Mesodermal cell (in vitro differentiated cells): ENCODE results near the gene ZFP90.

Source experiments
- H3K27ac ChIP-seq: 2 replicates; pipeline ENCODE4 v1.7.0; 2013; ENCODE audit warnings: mild to moderate bottlenecking, low read depth, low read length, moderate library complexity; ENCODE audit not compliant: severe bottlenecking
- H3K36me3 ChIP-seq: 2 replicates; pipeline ENCODE4 v1.7.1; 2013; ENCODE audit warnings: mild to moderate bottlenecking, low read length, moderate library complexity; ENCODE audit not compliant: control insufficient read depth, insufficient read depth
- H3K4me1 ChIP-seq: one replicate; pipeline ENCODE4 v1.7.1; 2013; ENCODE audit warnings: mild to moderate bottlenecking, low read length; ENCODE audit not compliant: insufficient read depth, control insufficient read depth, poor library complexity, severe bottlenecking
- H3K4me3 ChIP-seq: 2 replicates; pipeline ENCODE4 v1.7.0; 2013; ENCODE audit warnings: low read length, control low read depth, mild to moderate bottlenecking; ENCODE audit not compliant: insufficient read depth, poor library complexity, severe bottlenecking; ENCODE audit errors: extremely low read depth
- H3K9me3 ChIP-seq: 2 replicates; pipeline ENCODE4 v1.7.1; 2013; ENCODE audit warnings: mild to moderate bottlenecking, low read length, moderate library complexity; ENCODE audit not compliant: control insufficient read depth
- WGBS, 2 experiments: methylation state at CpG; one replicate each; pipeline ENCODE4 v1.1.5; 2013; ENCODE audit warnings: missing lambda C conversion rate in 2 of 2; ENCODE audit not compliant: insufficient coverage in 2 of 2; 5-methylcytosine and 5-hydroxymethylcytosine counted together

ZFP90 gene

GRCh38 chr16:68519225-68519745 lies 19.8 kb upstream of the ZFP90 start:
- Histone ChIP-seq H3K27ac (no peak overlapping the region), H3K36me3 (no peaks in the 10 kb centered on the region), H3K9me3 (no peaks in the 10 kb centered on the region), H3K4me3 (no peak overlapping the region), H3K4me1 (no peaks in the 10 kb centered on the region)
- 95 to 100% methylated on average over 2 to 3 of the region's 6 CpGs for WGBS, 2 experiments

GRCh38 chr16:68520649-68521086 lies 18.4 kb upstream of the ZFP90 start:
- WGBS, 2 experiments, result 2 to 5% methylated on average over 14 to 20 of the region's 22 CpGs
- Histone ChIP-seq H3K4me3 (no peak overlapping the region), H3K36me3 (no peaks in the 10 kb centered on the region), H3K9me3 (no peaks in the 10 kb centered on the region), H3K27ac (no peak overlapping the region), H3K4me1 (no peaks in the 10 kb centered on the region)

- Histone ChIP-seq H3K27ac (no peak overlapping the region), H3K4me3 (no peak overlapping the region), H3K9me3 (no peaks in the 10 kb centered on the region), H3K4me1 (no peaks in the 10 kb centered on the region), H3K36me3 (no peaks in the 10 kb centered on the region)
- WGBS, 2 experiments, result 71 to 92% methylated on average over 2 to 6 of the region's 10 CpGs
Measured at GRCh38 chr16:68524069-68524820, 14.8 kb upstream of the ZFP90 start.

- no peaks in the 10 kb centered on the region for H3K9me3 ChIP-seq
- H3K4me1 ChIP-seq, result no peaks in the 10 kb centered on the region
- 93 to 100% methylated on average over 2 to 13 of the region's 17 CpGs for WGBS, 2 experiments
- H3K36me3 ChIP-seq, result no peaks in the 10 kb centered on the region
- H3K4me3 ChIP-seq, result no peak overlapping the region
- H3K27ac ChIP-seq, result no peak overlapping the region
Measured at GRCh38 chr16:68526143-68526781, 12.8 kb upstream of the ZFP90 start.

GRCh38 chr16:68526782-68527145 lies 12.3 kb upstream of the ZFP90 start:
- Histone ChIP-seq H3K9me3 (no peaks in the 10 kb centered on the region), H3K4me1 (no peaks in the 10 kb centered on the region), H3K4me3 (no peak overlapping the region), H3K36me3 (no peaks in the 10 kb centered on the region), H3K27ac (no peak overlapping the region)
- WGBS, 2 experiments, result 92 to 97% methylated on average over 18 to 27 of the region's 29 CpGs

- WGBS, 2 experiments, result 82 to 92% methylated on average over 1 to 2 of the region's 2 CpGs
- H3K4me1 ChIP-seq, result no peaks in the 10 kb centered on the region
- no peak overlapping the region for H3K27ac ChIP-seq
- no peaks in the 10 kb centered on the region for H3K9me3 ChIP-seq
- no peak overlapping the region for H3K4me3 ChIP-seq
- no peaks in the 10 kb centered on the region for H3K36me3 ChIP-seq
Measured at GRCh38 chr16:68528233-68528632, 10.9 kb upstream of the ZFP90 start.

- Histone ChIP-seq H3K9me3 (no peaks in the 10 kb centered on the region), H3K4me1 (no peaks in the 10 kb centered on the region), H3K4me3 (no peak overlapping the region), H3K36me3 (no peaks in the 10 kb centered on the region), H3K27ac (no peak overlapping the region)
- WGBS, 2 experiments, result 30 to 33% methylated on average over 27 to 29 of the region's 29 CpGs
Measured at GRCh38 chr16:68528686-68529379, 10.3 kb upstream of the ZFP90 start.

GRCh38 chr16:68529608-68529930 lies 9.5 kb upstream of the ZFP90 start:
- no peaks in the 10 kb centered on the region for H3K4me1 ChIP-seq
- no peaks in the 10 kb centered on the region for H3K9me3 ChIP-seq
- H3K36me3 ChIP-seq, result no peaks in the 10 kb centered on the region
- WGBS, 2 experiments, result 57 to 66% methylated on average over 13 of the region's 13 CpGs
- H3K4me3 ChIP-seq, result peak overlapping the region; percentile 56
- H3K27ac ChIP-seq, result no peak overlapping the region

- 7 to 11% methylated on average over 41 to 43 of the region's 56 CpGs for WGBS, 2 experiments
- Histone ChIP-seq H3K36me3 (no peaks in the 10 kb centered on the region), H3K4me3 (peak overlapping the region; percentile 56), H3K4me1 (no peaks in the 10 kb centered on the region), H3K9me3 (no peaks in the 10 kb centered on the region), H3K27ac (no peak overlapping the region)
Measured at GRCh38 chr16:68529931-68530701, 9.0 kb upstream of the ZFP90 start.

GRCh38 chr16:68533937-68534336 lies 5.2 kb upstream of the ZFP90 start:
- Histone ChIP-seq H3K27ac (no peak overlapping the region), H3K4me1 (no peaks in the 10 kb centered on the region), H3K36me3 (no peaks in the 10 kb centered on the region), H3K9me3 (no peaks in the 10 kb centered on the region), H3K4me3 (no peak overlapping the region)
- WGBS, 2 experiments, result no CpG with 5 or more reads among the region's 5 CpGs
